NK-92 (cell line): ENCODE data around the gene FBXO45.
"Not testable (repeated sequence)": the region's sequence is repeated elsewhere in the genome, so short reads cannot be mapped to it uniquely, and the experiment has no call there.

Experiments used
- DNase-seq: peaks from one replicate; lab custom pipeline; 2025; ENCODE audit not compliant: unreplicated experiment; lab: John Stamatoyannopoulos, UW

The FBXO45 gene

DNA sequence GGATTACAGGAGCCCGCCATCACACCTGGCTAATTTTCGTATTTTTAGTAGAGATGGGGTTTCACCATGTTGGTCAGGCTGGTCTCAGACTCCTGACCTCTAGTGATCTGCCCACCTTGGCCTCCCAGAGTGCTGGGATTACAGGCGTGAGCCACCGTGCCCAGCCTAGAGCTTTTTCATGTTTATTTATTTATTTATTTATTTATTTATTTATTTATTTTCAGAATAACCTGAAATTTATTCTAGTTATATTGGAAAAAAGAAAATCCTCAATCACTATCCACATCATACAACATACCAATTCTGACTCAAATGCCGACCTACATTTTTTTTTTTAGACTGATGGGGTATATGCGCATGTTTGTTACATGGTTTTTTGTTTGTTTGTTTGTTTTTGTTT lies 46.8 kb downstream of the FBXO45 start:
- DNase-seq, result not testable (repeated sequence)

DNA sequence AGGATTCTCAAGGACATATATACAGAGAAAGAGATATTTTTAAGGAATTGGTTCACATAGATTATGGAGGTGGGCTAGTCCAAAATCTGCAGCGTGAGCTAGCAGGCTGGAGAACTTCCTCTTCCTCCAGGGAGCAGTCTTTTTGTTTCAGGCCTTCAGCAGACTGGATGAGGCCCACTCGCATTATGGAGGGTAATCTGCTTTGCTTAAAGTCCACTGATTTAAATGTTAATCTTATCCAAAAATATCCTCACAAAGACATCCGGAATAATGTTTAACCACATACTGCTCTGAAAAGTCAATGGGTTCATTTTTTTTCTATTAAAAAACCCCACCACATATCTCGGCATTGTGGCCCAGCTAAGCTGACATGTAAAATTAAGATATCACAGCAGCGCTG lies 48.8 kb downstream of the FBXO45 start:
- DNase-seq, result no peak

DNA sequence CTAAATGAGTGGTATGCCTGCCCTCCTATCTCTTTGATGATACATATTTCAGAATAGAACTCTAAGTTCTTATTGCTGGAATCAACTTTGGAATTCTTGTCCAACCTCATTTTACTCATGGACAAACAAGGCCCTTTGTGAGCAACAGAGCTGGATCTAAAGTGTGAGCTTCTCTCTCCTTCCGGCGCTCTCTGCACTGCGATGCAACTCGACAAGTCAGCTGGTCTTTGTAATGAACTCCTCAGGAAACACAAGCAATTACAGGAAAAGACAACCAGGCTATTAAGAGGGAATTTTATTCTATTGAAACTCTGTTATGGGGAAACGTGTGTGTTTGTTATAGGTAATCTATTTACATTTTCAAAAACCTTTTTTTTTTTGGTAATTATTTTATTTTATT lies 50.8 kb downstream of the FBXO45 start:
- no peak for DNase-seq

DNA sequence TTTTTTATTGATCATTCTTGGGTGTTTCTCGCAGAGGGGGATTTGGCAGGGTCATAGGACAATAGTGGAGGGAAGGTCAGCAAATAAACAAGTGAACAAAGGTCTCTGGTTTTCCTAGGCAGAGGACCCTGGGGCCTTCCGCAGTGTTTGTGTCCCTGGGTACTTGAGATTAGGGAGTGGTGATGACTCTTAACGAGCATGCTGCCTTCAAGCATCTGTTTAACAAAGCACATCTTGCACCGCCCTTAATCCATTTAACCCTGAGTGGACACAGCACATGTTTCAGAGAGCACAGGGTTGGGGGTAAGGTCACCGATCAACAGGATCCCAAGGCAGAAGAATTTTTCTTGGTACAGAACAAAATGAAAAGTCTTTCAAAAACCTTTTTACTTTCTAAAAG lies 51.2 kb downstream of the FBXO45 start:
- not testable (repeated sequence) for DNase-seq

DNA sequence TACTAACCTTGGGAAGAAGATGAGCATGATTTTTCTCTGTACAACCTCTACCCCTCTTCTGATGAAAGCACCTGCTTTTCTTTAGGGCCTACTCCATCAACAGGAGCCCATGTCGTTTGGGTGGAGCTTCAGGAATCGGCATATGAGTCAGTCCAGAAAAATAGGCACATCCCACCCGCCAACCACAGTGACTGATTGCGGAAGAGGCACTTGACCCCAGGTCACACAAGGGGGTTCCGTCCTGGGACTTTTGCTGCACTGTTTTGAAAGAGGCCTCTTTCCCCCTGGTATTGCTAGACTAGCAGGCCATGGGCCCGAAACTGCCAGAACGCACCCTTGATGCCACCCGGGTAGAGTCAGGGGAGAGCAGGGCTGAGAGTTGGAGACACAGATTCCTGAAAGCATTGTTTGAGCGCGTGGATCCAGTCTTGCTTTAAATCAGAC lies 51.7 kb downstream of the FBXO45 start:
- DNase-seq, result no peak

DNA sequence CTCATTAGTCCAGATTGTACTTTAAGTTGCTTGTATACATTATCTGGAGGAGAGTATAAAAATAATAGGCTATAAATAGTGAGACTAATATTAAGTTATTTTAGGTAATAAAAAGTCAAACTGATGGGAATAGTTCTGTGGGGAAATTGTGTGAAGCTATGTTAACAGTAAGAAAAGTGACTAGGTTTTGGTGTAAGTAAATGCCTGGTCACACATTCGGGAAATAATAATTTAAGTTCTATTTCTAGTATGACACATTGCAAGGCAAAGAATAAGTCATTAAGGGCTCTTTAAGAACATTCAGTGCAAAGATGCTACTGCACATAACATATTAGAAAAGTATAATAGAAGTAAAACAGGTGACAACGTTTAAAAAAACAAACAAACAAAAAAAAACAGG lies 52.2 kb downstream of the FBXO45 start:
- DNase-seq, result no peak

DNA sequence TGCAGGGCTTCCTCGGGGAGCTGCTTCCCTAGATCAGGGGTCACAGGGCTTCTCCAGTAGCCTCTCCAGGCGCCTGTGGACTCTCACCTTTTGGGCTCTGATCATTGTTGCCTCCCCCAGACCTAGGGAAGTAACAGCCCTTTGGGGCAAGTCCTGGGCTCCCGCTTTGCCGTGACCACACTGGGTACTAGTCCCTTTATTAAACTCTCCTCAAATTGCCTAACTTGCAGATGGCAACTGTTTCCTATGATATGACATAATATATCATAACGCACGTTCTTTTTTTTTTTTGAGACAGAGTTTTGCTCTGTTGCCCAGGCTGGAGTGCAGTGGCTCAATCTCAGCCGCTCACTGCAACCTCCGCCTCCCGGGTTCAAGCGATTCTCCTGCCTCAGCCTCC lies 53.2 kb downstream of the FBXO45 start:
- no peak for DNase-seq

DNA sequence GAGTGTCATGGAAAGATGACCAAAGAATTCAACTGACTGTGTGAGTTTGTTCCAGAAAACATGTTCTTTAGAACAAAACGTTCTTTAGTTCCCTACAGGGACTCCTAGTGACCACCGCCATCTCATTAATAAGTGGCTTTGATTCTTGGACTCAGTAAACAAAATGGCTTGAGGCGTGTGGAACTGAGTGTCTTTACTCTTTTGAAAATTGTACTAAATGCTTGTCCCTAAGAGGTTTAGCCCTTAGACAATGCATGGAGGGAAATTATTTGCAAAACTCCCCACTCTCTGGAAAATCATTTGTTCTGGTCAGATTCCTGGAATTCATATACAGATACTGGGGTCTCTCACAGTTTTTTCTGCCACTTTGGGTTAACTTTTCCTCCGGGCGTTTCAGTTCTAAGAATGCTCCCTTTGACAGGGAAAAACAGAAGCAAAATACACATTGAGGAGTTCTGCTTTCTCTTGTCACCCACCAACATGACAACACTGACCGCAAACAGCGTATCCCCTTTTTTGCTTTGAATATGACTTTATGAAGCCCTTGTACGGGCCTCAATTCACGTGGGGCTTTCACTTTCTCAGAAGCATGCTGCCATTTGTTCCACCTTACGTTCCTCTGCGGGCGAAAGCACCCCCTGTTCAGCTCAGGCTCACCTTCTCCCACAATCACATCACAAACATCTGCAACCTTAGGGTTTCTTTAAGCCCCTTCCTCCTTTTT lies 55.8 kb downstream of the FBXO45 start:
- no peak for DNase-seq

DNA sequence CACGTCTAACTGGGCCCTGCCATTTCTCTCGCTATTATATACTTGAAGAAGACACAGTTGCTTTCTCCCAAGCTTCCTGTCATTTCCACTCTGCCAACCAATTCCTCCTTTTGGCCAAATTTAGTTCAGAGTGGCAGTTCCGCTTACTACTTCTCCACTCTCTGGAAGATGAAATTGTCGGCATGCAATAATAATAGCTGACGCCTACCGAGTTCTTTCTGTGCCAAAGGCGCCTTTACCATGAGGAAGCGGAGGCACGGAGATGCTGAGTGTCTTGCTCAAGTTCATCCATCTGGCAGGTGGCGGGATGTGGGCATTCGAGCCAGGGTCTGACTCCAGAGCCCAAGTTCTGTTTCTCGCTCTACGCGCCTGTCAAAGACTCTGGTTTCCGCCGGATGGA lies 56.4 kb downstream of the FBXO45 start:
- no peak for DNase-seq

DNA sequence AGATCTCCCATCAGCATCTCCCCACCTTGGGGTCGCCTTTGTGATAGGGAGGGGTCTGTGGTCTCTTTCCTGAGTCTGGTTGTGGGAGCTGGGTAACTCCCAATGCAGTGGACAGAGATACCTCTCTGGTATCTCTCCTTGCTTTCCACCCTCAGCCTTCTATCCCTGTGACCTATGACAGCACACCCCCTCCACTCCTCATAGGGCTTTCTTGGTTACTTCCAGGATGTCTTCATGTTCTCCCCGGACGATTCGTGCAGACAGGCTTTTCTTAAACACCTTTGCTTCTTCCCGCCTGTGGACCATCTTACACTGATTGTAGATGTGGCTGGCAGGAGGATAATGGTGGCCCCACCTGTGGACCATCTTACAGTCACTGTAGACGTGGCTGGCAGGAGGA lies 56.9 kb downstream of the FBXO45 start:
- no peak for DNase-seq

DNA sequence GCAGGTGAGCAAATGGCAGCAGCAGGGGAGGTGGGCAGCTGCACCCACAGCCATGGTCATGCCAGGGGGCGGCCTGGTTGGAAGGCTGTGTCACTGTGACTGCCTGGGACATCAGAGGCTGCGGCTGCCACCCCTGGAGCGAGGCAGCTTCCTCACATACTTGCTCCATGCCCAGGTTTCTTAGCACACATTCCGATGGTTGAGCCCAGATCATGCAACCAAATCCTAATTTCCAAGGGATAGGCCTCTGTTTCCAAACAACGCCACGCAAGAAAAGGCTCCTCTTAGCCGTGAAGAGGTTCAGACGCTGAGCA lies 59.4 kb downstream of the FBXO45 start:
- DNase-seq, result no peak

DNA sequence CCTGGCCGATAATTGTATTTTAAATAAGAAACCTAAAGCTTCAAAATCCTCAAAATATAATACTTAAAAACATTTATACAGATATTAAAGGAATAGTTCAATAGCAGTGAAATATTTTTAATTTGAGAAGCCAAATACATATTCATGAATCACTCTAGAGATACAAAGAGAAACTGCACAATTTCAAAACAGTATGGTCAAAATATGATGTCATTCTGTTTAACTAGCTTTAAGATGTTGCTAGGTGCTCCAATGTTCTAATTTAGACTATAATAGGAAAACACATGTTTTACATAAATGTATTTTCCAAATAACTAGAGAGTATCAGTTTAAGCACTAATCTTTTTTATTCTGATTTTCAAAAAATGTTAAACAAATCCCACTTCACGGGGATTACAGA lies 60.8 kb downstream of the FBXO45 start:
- no peak for DNase-seq

DNA sequence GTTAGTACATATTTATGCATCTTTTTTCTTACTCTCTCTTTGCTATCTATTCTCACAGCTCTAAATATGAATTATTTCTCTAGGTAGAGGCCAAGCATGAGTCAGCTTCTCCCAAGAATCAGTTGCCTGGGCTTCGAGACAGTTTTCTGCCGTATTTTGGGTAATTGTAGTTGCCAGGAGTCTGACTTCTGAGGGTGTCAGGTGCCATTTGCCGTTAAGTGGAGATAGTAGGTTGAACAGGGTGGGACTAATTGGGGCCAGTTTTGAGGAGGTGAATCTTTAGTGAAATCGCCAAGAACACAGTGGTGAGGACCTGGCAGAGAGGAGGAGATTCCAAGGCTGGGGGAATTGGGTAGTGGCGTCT lies 63.2 kb downstream of the FBXO45 start:
- no peak for DNase-seq

DNA sequence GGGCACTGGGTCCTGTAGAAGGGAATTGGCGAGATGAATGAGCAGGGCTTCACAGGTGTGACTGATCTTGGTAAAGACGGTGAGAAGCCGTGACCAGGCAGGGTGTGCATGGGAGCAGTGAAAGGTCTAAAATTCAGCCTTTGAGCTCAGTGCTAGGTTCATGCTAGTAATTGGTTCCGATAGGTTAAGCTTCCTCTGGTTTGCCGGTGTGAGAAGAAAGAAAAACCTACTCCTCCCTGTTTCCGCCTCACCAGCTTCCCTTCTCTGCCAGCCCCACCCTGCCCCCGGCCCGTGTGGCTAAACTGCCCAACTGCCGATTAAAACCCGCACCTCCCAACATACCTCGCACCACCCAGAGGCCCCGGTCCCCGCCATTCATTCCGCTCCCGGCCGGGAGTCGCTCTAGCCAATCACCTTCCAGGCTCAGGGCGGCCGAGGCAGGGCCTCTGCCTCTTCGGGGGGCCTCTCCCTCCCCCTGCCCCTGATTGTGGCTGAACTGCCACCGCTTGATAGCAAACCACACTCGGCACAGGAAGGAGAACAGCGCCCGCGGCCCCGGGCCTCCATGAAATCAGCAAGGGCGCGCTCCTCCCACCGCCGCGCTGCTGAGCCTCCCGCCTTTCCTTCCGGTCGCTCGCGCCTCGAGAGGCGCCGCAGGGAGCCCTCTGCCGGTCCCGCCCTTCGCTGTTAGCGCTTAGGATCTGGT lies 63.7 kb downstream of the FBXO45 start:
- peak; percentile 63 for DNase-seq

DNA sequence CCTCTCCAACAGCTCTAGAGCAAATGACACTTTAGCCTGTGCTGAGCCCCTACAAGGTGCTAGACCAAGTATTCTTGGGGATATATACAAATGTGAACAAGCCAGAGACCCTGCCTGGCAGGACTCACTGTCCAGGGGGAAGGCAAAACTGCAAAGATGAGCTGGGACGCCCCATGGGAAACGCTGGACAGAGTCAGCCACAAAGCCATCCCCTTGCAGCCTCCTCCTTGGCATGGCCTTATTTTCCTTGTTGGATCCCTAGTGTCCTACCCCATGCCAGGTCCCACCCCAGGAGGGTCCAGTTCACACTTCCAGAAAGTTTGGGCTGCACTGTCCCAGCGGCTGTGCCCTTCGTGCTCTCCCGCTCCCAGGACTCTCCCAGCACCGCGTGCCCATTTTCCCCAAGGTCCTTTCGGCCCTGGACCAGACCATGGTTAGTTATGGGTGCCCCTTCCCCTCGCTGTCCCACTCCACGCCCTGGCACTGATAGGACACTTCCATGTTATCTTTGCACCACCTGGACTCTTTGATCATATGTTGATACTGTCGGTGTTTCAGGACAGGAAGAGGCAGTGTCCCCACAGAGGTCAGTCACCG lies 65.2 kb downstream of the FBXO45 start:
- no peak for DNase-seq

DNA sequence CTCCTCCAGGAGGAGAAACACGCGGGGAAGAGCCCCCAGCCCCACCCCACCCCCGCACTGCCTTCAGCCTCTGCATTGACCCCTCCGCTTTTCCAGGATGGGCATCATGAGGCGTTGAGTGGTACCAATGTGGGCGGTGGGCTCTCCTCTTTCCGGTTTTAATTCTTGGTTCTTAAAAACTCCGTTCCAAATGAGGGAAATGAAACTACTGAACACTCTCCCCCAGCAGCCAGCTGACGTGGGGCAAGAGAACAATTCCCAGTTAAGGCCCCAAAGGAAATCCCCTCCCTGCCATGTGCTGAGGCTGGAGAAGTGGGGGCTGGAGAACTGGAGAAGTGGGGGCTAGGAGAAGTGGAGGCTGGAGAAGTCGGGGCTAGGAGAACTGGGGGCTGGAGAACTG lies 65.8 kb downstream of the FBXO45 start:
- no peak for DNase-seq

DNA sequence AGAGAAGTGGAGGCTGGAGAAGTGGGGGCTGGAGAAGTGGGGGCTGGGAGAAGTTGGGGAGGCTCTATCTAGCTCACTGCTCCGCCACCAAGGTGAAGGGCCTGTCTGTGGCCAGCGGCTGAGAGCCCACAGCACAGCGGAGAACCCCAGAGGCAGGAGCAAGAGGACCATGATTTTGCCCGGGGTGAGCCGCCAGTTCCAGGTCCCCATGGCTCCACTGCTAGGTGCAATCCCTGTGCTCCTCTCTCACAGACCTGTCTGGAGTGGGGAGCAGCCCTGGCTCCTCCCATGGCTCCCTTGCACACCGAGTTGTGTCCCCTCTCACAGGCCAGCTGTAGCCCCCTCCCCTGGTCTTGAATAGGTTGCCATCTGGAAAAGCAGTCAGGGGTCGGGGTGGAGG lies 66.4 kb downstream of the FBXO45 start:
- no peak for DNase-seq

DNA sequence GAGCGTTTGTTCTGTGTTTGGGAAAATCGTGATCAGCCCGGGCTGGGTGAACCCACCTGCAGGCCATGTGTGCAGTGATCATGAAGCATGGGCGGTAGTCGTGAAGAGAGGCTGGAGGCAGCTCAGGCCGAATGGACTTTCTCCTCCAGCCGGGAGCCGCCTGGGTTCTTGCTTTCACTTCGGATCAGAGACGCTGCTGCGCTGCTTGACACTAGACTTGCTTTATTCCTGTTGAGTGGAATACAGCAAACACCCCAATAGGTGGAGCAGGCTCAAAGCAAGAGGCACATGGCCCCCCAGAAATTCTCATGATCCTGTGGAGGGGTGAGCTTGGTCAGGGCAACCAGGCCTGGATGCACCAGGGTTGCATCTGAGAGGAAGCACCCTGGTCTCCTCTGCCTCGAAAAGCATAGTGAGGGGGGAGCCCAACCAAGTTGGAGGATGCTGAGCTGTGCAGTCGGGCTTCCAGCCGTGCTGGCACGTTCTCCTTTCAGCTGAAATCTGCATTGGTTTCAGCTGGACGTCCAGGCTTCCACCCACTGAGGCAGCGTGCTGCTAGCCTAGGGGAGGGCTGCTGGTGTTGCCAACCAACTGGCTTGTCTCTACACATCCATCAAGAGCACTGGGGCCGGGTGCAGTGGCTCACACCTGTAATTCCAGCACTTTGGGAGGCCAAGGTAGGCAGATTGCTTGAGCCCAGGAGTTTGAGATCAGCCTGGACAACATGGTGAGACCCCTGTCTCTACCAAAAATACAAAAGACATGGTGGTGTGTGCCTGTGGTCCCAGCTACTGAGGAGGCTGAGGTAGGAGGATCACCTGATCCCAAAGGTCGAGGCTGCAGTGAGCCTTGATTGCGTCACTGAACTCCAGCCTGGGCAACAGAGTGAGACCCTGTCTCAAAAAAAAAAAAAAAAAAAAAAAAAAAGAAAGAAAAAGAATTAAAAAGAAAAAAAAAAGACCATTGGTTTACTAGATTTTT lies 68.2 kb downstream of the FBXO45 start:
- no peak for DNase-seq

DNA sequence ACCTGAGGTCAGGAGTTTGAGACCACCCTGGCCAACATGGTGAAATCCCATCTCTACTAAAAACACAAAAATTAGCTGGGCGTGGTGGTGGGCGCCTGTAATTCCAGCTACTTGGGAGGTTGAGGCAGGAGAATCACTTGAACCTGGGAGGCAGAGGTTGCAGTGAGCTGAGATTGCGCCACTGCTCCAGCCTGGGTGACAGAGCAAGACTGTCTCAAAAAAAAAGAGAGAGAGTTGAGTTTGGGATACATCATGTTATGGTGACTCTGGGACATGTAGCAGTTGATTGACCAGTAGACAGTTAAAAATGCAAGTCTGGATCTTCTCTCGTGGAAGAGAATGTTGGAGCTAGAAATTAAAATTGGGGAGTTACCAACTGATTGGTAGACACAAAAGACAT lies 69.5 kb downstream of the FBXO45 start:
- DNase-seq, result not testable (repeated sequence)
